ENCODE measurements around the gene SLC11A1. TPM values are rescaled to one million over a fixed set of nuclear protein-coding genes. Genes with fewer than 3 reads are reported as not detected.

SLC11A1 gene
- total RNA-seq, 2 donors from 2014 or later: 8.7 to 22.1 TPM

GRCh38 chr2:218345491-218346236 is 36.4 kb upstream of the SLC11A1 start:
- H3K4me1 ChIP-seq: no peaks in the 10 kb centered on the region
- no peaks in the 10 kb centered on the region for H3K9me3 ChIP-seq
- no peak for DNase-seq (ENCODE audit: low spot score)
- no peak for TF ChIP-seq CTCF (IDR thresholded peaks at IDR 0.05)
- H3K27me3 ChIP-seq: no peaks in the 10 kb centered on the region
- H3K4me3 ChIP-seq: no peak overlapping the region
- H3K36me3 ChIP-seq: no peaks in the 10 kb centered on the region
- no peak overlapping the region for H3K27ac ChIP-seq

GRCh38 chr2:218347172-218347571 is 34.9 kb upstream of the SLC11A1 start:
- Histone ChIP-seq H3K27ac (no peak overlapping the region), H3K9me3 (no peaks in the 10 kb centered on the region), H3K27me3 (no peaks in the 10 kb centered on the region), H3K4me3 (no peak overlapping the region), H3K36me3 (no peaks in the 10 kb centered on the region), H3K4me1 (no peaks in the 10 kb centered on the region)
- DNase-seq (ENCODE audit: low spot score): no peak
- no peak for TF ChIP-seq CTCF (IDR thresholded peaks at IDR 0.05)

GRCh38 chr2:218354045-218354444 is 28.0 kb upstream of the SLC11A1 start:
- Histone ChIP-seq H3K36me3 (no peaks in the 10 kb centered on the region), H3K4me1 (peaks cover 0 to 10% of the 10 kb centered on the region in 2 donors), H3K27me3 (no peaks in the 10 kb centered on the region), H3K9me3 (no peaks in the 10 kb centered on the region), H3K4me3 (no peak overlapping the region), H3K27ac (no peak overlapping the region)
- no peak for DNase-seq (ENCODE audit: low spot score)
- TF ChIP-seq CTCF (IDR thresholded peaks at IDR 0.05): no peak

GRCh38 chr2:218354850-218355443 is 27.1 kb upstream of the SLC11A1 start:
- TF ChIP-seq CTCF (IDR thresholded peaks at IDR 0.05): no peak
- H3K9me3 ChIP-seq: no peaks in the 10 kb centered on the region
- H3K27ac ChIP-seq: no peak overlapping the region
- no peak for DNase-seq (ENCODE audit: low spot score)
- H3K4me1 ChIP-seq: peaks cover 0 to 10% of the 10 kb centered on the region in 2 donors
- no peaks in the 10 kb centered on the region for H3K36me3 ChIP-seq
- H3K4me3 ChIP-seq: no peak overlapping the region
- no peaks in the 10 kb centered on the region for H3K27me3 ChIP-seq

GRCh38 chr2:218357236-218358177 is 24.6 kb upstream of the SLC11A1 start:
- Histone ChIP-seq H3K9me3 (no peaks in the 10 kb centered on the region), H3K27ac (no peak overlapping the region), H3K36me3 (no peaks in the 10 kb centered on the region), H3K4me3 (no peak overlapping the region), H3K4me1 (peaks cover 0 to 10% of the 10 kb centered on the region in 2 donors), H3K27me3 (no peaks in the 10 kb centered on the region)
- no peak for DNase-seq (ENCODE audit: low spot score)
- no peak for TF ChIP-seq CTCF (IDR thresholded peaks at IDR 0.05)

Measured in right atrium auricular region (tissue), 2 donors.